Measurements from ENCODE around the gene ATG13.

ATG13 gene

DNA sequence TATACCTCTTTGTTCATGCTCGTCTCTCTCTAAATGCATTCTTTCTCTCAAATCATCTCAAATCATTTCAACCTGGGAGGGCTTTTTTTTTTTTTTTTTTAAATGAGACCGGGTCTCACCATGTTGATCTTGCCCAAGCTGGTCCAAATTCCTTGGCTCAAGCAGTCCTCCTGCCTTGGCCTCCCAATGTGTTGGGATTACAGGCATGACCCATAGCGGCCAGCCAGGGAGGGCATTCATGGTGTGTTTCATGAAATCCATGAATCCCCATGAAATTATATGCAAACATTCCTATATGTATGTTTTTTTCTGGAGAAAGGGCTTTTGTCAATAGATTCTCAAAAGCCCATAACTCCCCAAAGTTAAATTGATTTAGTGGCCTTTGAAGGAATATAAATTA lies 26.2 kb downstream of the ATG13 start:
- TF ChIP-seq POLR2AphosphoS5 (IDR thresholded peaks at IDR 0.05; ENCODE audit: low read depth, low read length) (no peak), SIN3A (IDR thresholded peaks at IDR 0.05; ENCODE audit: borderline replicate concordance, insufficient read depth, low read length) (no peak), FOXP2 (optimal IDR thresholded peaks at IDR 0.05; ENCODE audit: borderline replicate concordance, extremely low read depth, extremely low read length, insufficient read depth) (no peak), TAF1 (IDR thresholded peaks at IDR 0.05; ENCODE audit: borderline replicate concordance, insufficient read depth, low read length) (no peak)
- TF ChIP-seq, protein P1, sequence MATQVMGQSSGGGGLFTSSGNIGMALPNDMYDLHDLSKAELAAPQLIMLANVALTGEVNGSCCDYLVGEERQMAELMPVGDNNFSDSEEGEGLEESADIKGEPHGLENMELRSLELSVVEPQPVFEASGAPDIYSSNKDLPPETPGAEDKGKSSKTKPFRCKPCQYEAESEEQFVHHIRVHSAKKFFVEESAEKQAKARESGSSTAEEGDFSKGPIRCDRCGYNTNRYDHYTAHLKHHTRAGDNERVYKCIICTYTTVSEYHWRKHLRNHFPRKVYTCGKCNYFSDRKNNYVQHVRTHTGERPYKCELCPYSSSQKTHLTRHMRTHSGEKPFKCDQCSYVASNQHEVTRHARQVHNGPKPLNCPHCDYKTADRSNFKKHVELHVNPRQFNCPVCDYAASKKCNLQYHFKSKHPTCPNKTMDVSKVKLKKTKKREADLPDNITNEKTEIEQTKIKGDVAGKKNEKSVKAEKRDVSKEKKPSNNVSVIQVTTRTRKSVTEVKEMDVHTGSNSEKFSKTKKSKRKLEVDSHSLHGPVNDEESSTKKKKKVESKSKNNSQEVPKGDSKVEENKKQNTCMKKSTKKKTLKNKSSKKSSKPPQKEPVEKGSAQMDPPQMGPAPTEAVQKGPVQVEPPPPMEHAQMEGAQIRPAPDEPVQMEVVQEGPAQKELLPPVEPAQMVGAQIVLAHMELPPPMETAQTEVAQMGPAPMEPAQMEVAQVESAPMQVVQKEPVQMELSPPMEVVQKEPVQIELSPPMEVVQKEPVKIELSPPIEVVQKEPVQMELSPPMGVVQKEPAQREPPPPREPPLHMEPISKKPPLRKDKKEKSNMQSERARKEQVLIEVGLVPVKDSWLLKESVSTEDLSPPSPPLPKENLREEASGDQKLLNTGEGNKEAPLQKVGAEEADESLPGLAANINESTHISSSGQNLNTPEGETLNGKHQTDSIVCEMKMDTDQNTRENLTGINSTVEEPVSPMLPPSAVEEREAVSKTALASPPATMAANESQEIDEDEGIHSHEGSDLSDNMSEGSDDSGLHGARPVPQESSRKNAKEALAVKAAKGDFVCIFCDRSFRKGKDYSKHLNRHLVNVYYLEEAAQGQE (IDR thresholded peaks at IDR 0.05; ENCODE audit: insufficient read depth in 1 of 2, low read depth in 2 of 2, low read length in 2 of 2) = no peak

DNA sequence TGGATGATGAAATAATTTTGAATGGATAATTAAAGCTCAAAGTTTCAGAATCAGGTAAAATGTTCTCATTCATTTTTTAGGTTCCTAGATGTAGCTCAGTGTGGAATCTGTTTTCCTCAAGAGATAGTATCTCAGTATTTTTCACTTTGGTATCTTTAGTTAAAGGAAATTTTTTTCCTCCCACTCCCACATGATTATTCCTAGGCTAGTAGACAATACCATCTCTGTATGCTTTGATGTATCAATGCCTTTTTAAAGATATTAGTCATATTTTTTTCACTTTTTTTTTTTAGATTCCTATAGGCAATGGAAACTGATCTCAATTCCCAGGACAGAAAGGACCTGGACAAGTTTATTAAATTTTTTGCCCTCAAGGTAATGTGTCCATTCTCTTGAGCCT lies 26.6 kb downstream of the ATG13 start:
- no peak for TF ChIP-seq FOXP2 (optimal IDR thresholded peaks at IDR 0.05; ENCODE audit: borderline replicate concordance, extremely low read depth, extremely low read length, insufficient read depth)
- no peak for TF ChIP-seq POLR2AphosphoS5 (IDR thresholded peaks at IDR 0.05; ENCODE audit: low read depth, low read length)
- TF ChIP-seq, protein P1 (IDR thresholded peaks at IDR 0.05; ENCODE audit: insufficient read depth in 1 of 2, low read depth in 2 of 2, low read length in 2 of 2) = no peak
- no peak for TF ChIP-seq SIN3A (IDR thresholded peaks at IDR 0.05; ENCODE audit: borderline replicate concordance, insufficient read depth, low read length)
- TF ChIP-seq TAF1 (IDR thresholded peaks at IDR 0.05; ENCODE audit: borderline replicate concordance, insufficient read depth, low read length) = no peak

DNA sequence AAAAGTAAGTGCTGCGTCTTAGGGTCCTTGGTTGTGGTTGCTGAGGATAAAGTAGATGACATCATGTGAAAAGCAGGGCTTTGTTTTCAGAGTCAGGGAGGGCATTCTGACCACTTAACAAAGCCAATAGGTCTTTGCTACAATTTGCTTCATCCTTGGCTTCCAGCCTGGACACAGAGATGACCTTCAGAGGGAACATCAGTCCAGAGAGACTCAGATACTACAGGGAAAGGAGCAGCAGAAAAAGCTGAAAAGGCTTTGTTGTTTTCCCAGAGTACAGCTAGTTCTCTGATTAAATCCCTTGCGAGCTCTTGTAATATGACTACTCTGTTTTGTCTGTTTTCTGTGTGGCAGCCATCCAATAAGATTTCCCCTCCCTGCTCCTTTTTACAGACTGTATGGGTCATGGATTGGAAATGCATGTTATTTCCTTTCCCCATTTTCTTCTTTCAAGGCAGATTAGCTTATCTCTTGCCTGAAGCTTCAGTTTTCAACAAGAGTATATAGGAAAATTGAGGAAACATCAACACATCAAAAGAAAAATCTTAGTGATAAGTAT lies 31.9 kb downstream of the ATG13 start:
- TF ChIP-seq FOXP2 (optimal IDR thresholded peaks at IDR 0.05; ENCODE audit: borderline replicate concordance, extremely low read depth, extremely low read length, insufficient read depth) (no peak), SIN3A (IDR thresholded peaks at IDR 0.05; ENCODE audit: borderline replicate concordance, insufficient read depth, low read length) (no peak), TAF1 (IDR thresholded peaks at IDR 0.05; ENCODE audit: borderline replicate concordance, insufficient read depth, low read length) (no peak), POLR2AphosphoS5 (IDR thresholded peaks at IDR 0.05; ENCODE audit: low read depth, low read length) (no peak)
- TF ChIP-seq, protein P1 (IDR thresholded peaks at IDR 0.05; ENCODE audit: insufficient read depth in 1 of 2, low read depth in 2 of 2, low read length in 2 of 2) = no peak

DNA sequence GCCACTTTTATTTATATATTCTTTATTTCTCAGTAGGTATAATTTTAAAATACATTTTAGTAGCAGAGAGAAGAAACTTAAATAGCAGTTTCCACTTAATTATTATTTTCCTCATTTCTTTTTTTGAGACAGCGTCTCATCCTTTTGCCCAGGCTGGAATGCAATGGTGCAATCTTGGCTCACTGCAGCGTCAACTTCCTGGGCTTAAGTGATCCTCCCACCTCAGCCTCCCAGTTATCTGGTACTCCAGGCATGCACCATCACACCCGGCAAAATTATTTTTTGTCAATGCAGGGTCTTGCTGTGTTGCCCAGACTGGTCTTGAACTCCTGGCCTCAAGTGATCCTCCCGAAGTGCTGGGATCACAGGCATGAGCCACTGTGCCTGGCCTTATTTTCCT lies 38.3 kb downstream of the ATG13 start:
- no peak for TF ChIP-seq FOXP2 (optimal IDR thresholded peaks at IDR 0.05; ENCODE audit: borderline replicate concordance, extremely low read depth, extremely low read length, insufficient read depth)
- TF ChIP-seq, protein P1 (IDR thresholded peaks at IDR 0.05; ENCODE audit: insufficient read depth in 1 of 2, low read depth in 2 of 2, low read length in 2 of 2) = no peak
- TF ChIP-seq POLR2AphosphoS5 (IDR thresholded peaks at IDR 0.05; ENCODE audit: low read depth, low read length) = no peak
- no peak for TF ChIP-seq TAF1 (IDR thresholded peaks at IDR 0.05; ENCODE audit: borderline replicate concordance, insufficient read depth, low read length)
- TF ChIP-seq SIN3A (IDR thresholded peaks at IDR 0.05; ENCODE audit: borderline replicate concordance, insufficient read depth, low read length) = no peak

Measured in PFSK-1 (cell line).